ENCODE data around the gene PON2. TPM values are rescaled to one million over a fixed set of nuclear protein-coding genes. Genes with fewer than 3 reads are reported as not detected.

PON2 gene
- polyA plus RNA-seq, 1 donor (not counting 4 experiments of a cell fraction or from before 2014, with no cell fraction given), result 98.1 TPM

DNA sequence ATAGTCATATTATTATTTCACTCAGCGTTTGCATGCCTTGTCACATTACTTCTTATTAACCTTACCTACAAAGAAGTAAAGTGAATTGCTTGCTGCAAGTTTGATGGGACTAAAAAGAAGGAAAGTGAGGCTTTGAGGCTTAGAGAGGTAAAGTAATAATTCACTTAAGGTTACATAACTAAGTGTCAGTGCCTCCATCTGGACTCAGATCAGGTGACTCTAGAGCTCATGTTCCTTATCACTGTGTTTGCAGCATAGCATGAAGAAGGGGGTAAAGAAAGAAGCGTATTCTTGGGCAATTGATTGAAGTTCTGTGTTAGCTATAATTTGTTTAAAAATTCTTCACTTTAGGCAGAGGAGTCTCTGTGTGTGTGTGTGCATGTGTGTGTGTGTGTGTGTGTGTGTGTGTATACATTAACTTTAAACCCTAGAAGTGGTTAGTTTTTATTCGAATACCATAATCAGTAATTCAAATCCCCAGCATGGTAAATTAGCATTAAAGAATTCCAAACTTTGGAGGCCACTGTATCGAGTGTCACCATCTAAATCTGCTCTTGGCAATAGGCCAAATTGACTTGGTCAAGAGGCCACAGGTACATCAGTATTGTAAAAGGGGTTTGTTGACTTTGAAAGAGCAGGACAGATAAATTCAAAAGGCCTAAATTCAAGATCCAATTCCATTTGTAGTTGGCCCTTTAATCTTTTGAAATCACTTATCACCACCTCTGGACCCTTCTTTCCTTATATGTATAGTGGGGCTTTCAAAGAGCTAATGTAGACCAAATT, 36.5 kb downstream of the PON2 start:
- Histone ChIP-seq H2AFZ (ENCODE audit: control insufficient read depth, low read length) (no peak overlapping the region), H3K79me2 (ENCODE audit: control insufficient read depth, insufficient read depth, low read length) (no peaks in the 10 kb centered on the region), H4K20me1 (ENCODE audit: control insufficient read depth, extremely low read depth, insufficient read depth, low read length) (no peaks in the 10 kb centered on the region), H3K36me3 (ENCODE audit: control insufficient read depth in 2 of 2, extremely low read depth in 1 of 2, insufficient read depth in 2 of 2, low read length in 2 of 2) (peaks cover 0 to 1% of the 10 kb centered on the region in 2 experiments), H3K27ac (ENCODE audit: control insufficient read depth, insufficient read depth, low read length) (no peak overlapping the region), H3K9ac (ENCODE audit: control insufficient read depth, extremely low read depth, insufficient read depth, low read length) (no peak overlapping the region), H3K4me3 (ENCODE audit: control insufficient read depth in 2 of 3, extremely low read depth in 1 of 3, insufficient read depth in 2 of 3, low read depth in 1 of 3, low read length in 3 of 3) (no peak overlapping the region), H3K9me1 (ENCODE audit: control insufficient read depth, extremely low read depth, insufficient read depth, low read length) (no peaks in the 10 kb centered on the region), H3K9me3 (ENCODE audit: control insufficient read depth, low read depth, low read length) (no peaks in the 10 kb centered on the region), H3K4me2 (ENCODE audit: control insufficient read depth, extremely low read depth, insufficient read depth, low read depth, low read length) (no peak overlapping the region), H3K4me1 (ENCODE audit: control insufficient read depth, extremely low read depth, insufficient read depth, low read length) (peaks cover 7% of the 10 kb centered on the region), H3K27me3 (ENCODE audit: control insufficient read depth, extremely low read depth, insufficient read depth, low read length) (no peaks in the 10 kb centered on the region)
- DNase-seq (ENCODE audit: low read depth, low spot score) (no peak), FAIRE-seq (no peak)
- dilution Hi-C loops (cut with MboI; ENCODE audit: extremely low pct_ligation_motif_present, low sequenced_read_pairs), result no loop called here
- TF ChIP-seq EZH2 (IDR thresholded peaks at IDR 0.05; ENCODE audit: low read length), result no peak
- TF ChIP-seq, protein P1, sequence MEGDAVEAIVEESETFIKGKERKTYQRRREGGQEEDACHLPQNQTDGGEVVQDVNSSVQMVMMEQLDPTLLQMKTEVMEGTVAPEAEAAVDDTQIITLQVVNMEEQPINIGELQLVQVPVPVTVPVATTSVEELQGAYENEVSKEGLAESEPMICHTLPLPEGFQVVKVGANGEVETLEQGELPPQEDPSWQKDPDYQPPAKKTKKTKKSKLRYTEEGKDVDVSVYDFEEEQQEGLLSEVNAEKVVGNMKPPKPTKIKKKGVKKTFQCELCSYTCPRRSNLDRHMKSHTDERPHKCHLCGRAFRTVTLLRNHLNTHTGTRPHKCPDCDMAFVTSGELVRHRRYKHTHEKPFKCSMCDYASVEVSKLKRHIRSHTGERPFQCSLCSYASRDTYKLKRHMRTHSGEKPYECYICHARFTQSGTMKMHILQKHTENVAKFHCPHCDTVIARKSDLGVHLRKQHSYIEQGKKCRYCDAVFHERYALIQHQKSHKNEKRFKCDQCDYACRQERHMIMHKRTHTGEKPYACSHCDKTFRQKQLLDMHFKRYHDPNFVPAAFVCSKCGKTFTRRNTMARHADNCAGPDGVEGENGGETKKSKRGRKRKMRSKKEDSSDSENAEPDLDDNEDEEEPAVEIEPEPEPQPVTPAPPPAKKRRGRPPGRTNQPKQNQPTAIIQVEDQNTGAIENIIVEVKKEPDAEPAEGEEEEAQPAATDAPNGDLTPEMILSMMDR (optimal IDR thresholded peaks at IDR 0.05 in 1 of 3, IDR thresholded peaks at IDR 0.05 in 1 of 3, conservative IDR thresholded peaks at IDR 0.05 in 1 of 3; ENCODE audit: extremely low read depth in 1 of 3, insufficient read depth in 2 of 3, low read length in 3 of 3), result no peak

DNA sequence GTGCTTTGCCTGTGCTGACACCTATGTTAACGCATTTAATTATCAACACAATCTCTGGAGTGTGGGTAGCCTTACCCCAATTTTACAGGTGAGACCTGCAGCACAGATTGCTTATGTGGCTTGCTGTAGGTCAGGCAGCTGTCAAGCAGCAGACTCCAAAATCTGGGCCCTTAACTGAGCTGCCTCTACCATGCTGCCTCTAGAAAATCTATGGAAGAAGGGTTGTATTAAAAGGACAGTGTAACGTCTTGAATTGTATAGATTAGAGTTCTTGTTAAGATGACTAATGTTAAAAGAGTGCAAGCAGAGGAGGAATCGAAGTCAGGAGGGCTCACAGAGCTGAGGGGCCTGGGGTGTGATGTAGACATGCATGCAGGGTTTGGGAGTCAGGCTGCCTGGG, 37.4 kb downstream of the PON2 start:
- H3K4me2 ChIP-seq (ENCODE audit: control insufficient read depth, extremely low read depth, insufficient read depth, low read depth, low read length), result peak overlapping the region; percentile 55
- H3K79me2 ChIP-seq (ENCODE audit: control insufficient read depth, insufficient read depth, low read length), result no peaks in the 10 kb centered on the region
- H3K4me3 ChIP-seq (ENCODE audit: control insufficient read depth in 2 of 3, extremely low read depth in 1 of 3, insufficient read depth in 2 of 3, low read depth in 1 of 3, low read length in 3 of 3), result peak overlapping the region in 1 of 3 experiments; percentile 75
- DNase-seq (ENCODE audit: low read depth, low spot score) (no peak), FAIRE-seq (no peak)
- no peaks in the 10 kb centered on the region for H3K9me3 ChIP-seq (ENCODE audit: control insufficient read depth, low read depth, low read length)
- H3K27ac ChIP-seq (ENCODE audit: control insufficient read depth, insufficient read depth, low read length), result no peak overlapping the region
- H3K9ac ChIP-seq (ENCODE audit: control insufficient read depth, extremely low read depth, insufficient read depth, low read length), result no peak overlapping the region
- peaks cover 7% of the 10 kb centered on the region for H3K4me1 ChIP-seq (ENCODE audit: control insufficient read depth, extremely low read depth, insufficient read depth, low read length)
- H4K20me1 ChIP-seq (ENCODE audit: control insufficient read depth, extremely low read depth, insufficient read depth, low read length), result no peaks in the 10 kb centered on the region
- H2AFZ ChIP-seq (ENCODE audit: control insufficient read depth, low read length), result no peak overlapping the region
- H3K36me3 ChIP-seq (ENCODE audit: control insufficient read depth in 2 of 2, extremely low read depth in 1 of 2, insufficient read depth in 2 of 2, low read length in 2 of 2), result no peaks in the 10 kb centered on the region
- dilution Hi-C loops (cut with MboI; ENCODE audit: extremely low pct_ligation_motif_present, low sequenced_read_pairs), result no loop called here
- no peak for TF ChIP-seq EZH2 (IDR thresholded peaks at IDR 0.05; ENCODE audit: low read length)
- TF ChIP-seq, protein P1 (optimal IDR thresholded peaks at IDR 0.05 in 1 of 3, IDR thresholded peaks at IDR 0.05 in 1 of 3, conservative IDR thresholded peaks at IDR 0.05 in 1 of 3; ENCODE audit: extremely low read depth in 1 of 3, insufficient read depth in 2 of 3, low read length in 3 of 3), result no peak
- H3K27me3 ChIP-seq (ENCODE audit: control insufficient read depth, extremely low read depth, insufficient read depth, low read length), result no peaks in the 10 kb centered on the region
- no peaks in the 10 kb centered on the region for H3K9me1 ChIP-seq (ENCODE audit: control insufficient read depth, extremely low read depth, insufficient read depth, low read length)

All from keratinocyte (primary cell).